HG03196 (cell line): ENCODE data around the gene TMEM11.

Experiments
- ATAC-seq: cut with Tn5 transposase; IDR thresholded peaks from one replicate; pipeline ENCODE4 v1.9.1; 2021; ENCODE audit not compliant: unreplicated experiment

TMEM11 gene

DNA sequence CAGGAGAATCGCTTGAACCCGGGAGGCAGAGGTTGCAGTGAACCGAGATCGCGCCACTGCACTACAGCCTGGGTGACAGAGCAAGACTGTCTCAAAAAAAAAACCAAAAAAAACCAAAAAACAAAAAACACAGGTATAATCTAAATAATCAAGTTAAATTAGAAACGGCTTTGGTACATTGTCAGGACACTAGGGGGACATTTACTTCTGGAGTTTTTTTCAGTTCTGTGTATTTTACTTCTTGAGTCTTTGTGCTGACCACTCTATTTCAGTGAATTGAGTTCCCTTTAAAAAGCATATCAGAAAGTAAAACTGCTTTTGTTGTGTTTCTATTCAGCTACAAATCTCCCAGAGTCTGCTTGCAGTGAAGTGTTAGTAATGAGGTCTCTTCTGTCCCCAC is 50.9 kb downstream of the TMEM11 start:
- ATAC-seq, result no peak

DNA sequence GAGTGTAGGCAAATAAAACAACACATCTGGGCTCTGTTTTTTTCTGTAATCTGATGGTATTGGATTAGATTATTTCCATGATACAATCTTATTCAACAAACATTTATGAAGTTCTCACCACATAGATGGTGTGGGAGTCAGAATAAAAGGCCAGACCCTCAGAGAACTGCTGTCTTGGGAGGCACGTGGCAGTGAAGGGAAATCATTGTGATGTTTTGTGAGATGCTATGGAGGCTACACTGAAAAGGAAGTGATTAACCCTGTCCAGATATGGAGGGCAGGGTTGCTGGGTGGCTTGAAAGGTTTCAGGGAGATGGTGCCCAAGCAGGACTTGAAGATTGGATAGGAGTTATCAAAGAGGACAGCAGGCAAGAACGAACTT is 51.6 kb downstream of the TMEM11 start:
- ATAC-seq, result no peak

DNA sequence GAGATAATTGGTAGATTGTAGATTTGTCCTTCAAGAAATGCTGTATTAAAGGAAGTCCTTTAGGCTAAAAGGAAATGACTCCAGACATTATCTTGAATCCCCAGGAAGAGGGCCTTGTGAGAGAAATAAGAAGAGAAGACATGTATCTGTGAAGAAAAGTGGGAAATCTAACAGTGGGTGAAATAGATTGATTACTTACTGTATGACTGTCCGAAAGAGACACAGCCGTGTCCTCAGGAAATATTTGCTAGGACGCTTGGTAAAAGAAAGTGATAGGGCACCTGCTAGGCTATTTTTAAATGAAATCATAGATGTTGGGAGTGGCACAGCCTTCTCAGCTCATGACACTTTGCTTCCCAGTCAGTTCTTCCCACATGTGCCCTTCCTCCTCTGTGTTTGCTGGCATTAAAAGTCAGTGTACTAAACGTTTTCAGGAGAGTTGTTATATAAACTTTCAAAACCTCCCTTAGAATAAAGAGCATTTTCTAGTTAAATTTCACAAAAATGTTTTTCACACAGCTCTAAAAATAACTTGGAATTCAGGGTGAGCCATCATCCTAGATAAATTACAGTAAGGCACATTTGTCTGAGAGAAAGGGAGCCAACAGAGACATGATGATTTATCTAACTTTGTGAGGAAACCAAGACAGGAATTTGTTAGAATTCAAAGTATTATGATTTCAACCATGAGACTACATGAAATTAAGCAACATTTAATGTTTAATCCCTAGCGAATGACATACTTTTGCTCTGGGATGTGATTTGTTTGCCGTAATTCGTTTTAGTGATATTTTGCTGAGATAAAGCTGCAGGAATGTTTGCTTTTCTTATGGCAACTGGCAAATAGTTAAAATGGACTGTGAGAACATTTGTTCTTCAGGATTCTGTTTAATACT is 52.2 kb downstream of the TMEM11 start:
- no peak for ATAC-seq

DNA sequence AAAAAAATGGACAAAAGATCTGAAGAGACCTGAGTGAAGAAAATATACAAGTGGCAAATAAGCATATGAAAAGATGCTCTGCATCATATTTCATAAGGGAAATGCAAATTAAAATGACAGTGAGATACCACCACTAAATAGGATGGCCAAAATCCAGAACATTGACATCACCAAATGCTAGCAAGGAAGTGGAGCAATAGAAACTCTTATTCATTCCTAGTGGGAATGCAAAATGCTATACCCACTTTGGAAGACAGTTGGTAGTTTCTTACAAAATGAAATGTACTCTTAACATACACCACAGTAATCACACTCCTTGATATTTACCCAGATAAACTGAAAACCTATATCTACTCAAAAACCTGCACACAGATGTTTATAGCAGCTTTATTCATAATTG is 53.6 kb downstream of the TMEM11 start:
- ATAC-seq, result no peak

DNA sequence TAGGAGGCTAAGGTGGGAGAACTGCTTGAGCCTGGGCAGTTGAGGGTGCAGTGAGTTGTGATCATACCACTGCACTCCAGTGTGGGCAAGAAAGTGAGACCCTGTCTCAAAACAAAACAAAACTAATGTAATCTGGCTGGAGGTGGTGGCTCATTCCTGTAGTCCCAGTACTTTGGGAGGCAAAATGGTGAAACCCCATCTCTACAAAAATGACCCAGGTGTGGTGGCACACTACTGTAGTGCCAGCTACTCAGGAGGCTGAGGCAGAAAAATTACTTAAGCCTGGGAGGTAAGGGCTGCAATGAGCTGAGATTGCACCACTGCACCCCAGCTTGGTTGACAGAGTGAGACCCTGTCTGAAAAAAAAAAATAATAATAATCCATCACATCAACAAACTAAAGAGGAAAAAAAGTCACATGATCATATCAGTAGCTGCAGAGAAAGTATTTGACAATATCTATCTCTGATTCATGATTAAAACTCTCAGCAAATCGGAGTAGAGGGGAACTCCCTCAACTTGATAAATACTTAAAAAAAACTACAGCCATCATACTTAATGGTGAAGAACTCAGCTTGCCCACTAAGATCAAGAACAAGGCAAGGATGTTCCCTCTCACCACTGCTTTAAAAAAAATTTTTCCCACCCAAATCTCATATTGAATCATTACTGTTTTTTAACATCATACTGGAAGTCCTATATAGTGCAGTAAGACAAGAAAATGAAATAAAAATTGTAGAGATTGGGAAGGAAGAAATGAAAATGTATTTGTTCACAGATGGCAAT is 56.2 kb downstream of the TMEM11 start:
- no peak for ATAC-seq

DNA sequence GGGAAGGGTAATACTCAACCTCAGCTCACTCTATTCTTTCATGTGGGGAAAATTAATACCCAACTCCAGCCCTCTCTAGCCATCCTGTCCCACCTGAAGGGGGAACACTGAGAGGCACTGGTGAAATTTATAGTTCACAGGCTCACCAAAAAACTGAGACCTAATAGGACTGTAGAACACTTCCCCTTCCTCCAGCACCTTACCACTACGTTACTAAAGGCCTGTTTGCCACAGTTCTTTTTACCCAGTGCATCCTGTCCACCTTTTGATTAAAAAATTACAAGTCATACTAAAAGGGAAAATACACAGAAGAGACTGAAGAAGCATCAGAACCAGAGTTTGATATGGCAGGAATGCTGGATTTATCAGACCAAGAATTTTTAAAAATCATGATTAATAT is 61.2 kb downstream of the TMEM11 start:
- ATAC-seq, result no peak

DNA sequence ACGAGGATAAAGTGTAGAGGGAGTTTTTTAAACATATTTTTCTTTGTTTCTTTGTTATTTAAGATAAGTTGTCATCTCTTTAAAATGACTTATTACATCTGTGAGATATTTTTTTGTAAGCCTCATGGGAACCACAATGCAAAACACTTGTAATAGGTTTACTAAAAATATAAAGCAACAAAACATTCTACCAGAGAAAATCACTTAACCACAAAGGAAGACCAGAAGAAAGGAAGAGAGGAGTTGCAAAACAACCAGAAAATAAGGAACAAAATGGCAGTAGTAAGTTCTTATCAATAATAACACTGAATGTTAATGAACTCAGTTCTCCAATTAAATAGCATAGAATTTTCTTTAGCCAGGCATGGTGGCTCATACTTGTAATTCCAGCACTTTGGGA is 64.3 kb downstream of the TMEM11 start:
- no peak for ATAC-seq
